ENCODE results near the gene ZFP62.

Gene ZFP62

DNA sequence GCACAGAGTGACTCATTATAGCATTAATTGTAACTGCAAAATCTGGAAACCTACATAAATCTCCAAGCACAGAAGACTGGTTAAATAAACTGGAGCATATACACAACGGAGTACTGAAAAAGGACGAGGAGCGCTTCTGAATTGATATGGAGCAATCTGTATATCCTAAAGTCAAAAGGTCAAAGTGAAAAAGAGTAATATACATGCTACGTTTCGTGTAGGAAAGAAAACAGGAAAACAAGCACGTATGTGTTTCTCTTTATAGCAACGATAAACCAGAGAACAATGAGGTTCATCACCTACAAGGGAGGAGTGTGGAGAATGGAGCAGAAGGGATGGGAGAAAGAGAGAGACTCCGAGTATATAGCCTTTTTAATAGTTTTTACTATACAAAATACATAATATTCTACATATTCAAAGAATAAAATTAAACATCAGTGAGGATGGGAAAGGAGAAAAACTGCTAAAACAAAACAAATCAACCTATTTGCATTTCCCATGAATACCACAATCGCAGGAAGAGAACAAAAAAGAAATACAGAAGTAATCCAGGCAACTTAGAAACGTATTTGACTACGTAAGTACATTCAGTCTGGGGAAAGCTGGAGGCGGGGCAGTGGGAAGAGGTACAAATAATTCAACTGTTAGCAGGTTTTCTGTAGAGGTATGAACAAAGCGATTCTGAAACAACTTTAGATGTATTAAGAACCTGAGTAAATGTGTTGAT, 7.8 kb downstream of the ZFP62 start:
- TF ChIP-seq, protein P1, sequence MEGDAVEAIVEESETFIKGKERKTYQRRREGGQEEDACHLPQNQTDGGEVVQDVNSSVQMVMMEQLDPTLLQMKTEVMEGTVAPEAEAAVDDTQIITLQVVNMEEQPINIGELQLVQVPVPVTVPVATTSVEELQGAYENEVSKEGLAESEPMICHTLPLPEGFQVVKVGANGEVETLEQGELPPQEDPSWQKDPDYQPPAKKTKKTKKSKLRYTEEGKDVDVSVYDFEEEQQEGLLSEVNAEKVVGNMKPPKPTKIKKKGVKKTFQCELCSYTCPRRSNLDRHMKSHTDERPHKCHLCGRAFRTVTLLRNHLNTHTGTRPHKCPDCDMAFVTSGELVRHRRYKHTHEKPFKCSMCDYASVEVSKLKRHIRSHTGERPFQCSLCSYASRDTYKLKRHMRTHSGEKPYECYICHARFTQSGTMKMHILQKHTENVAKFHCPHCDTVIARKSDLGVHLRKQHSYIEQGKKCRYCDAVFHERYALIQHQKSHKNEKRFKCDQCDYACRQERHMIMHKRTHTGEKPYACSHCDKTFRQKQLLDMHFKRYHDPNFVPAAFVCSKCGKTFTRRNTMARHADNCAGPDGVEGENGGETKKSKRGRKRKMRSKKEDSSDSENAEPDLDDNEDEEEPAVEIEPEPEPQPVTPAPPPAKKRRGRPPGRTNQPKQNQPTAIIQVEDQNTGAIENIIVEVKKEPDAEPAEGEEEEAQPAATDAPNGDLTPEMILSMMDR (IDR thresholded peaks at IDR 0.05; ENCODE audit: low read length) = no peak
- no peak for TF ChIP-seq EZH2 (IDR thresholded peaks at IDR 0.05; ENCODE audit: borderline replicate concordance, low read length)
- Histone ChIP-seq H3K9me3 (ENCODE audit: low read length) (peaks cover 36% of the 10 kb centered on the region), H3F3A (ENCODE audit: insufficient read depth, low read length) (no peaks in the 10 kb centered on the region), H3K27me3 (ENCODE audit: insufficient read depth, low read length) (no peaks in the 10 kb centered on the region), H3K9ac (ENCODE audit: low read length) (no peak overlapping the region), H3K9me2 (ENCODE audit: low read depth, low read length) (no peaks in the 10 kb centered on the region), H2AFZ (ENCODE audit: low read length) (no peak overlapping the region), H3K4me2 (ENCODE audit: low read length) (no peak overlapping the region), H3K79me2 (ENCODE audit: insufficient read depth, low read length) (no peaks in the 10 kb centered on the region), H3K36me3 (ENCODE audit: insufficient read depth, low read length) (peaks cover 81% of the 10 kb centered on the region), H3K27ac (ENCODE audit: low read depth, low read length, poor library complexity, severe bottlenecking) (no peak overlapping the region), H3K4me1 (ENCODE audit: insufficient read depth, low read length, severe bottlenecking) (no peaks in the 10 kb centered on the region), H3K4me3 (ENCODE audit: low read depth, low read length, poor library complexity, severe bottlenecking) (no peak overlapping the region), H4K20me1 (ENCODE audit: insufficient read depth, low read length) (no peaks in the 10 kb centered on the region)

DNA sequence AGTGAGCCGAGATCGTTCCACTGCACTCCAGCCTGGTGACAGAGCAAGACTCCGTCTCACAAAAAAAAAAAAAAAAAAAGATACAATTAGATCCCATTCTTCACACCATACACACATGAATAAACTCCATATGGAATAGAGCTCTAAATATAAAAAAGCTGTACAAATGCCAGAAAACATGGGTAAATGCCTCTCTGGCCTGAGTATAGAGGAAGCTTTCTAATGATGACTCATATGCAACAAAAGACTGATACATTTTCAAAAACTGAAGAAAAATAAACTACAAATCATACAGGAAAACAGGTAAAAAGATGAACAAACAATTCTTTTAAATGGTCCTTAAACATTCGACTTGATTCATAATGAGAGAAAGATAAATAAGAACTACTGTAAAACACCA, 8.6 kb downstream of the ZFP62 start:
- no peaks in the 10 kb centered on the region for H3K79me2 ChIP-seq (ENCODE audit: insufficient read depth, low read length)
- H3K9me2 ChIP-seq (ENCODE audit: low read depth, low read length) = no peaks in the 10 kb centered on the region
- peaks cover 89% of the 10 kb centered on the region for H3K36me3 ChIP-seq (ENCODE audit: insufficient read depth, low read length)
- TF ChIP-seq, protein P1 (IDR thresholded peaks at IDR 0.05; ENCODE audit: low read length) = no peak
- no peak for TF ChIP-seq EZH2 (IDR thresholded peaks at IDR 0.05; ENCODE audit: borderline replicate concordance, low read length)
- H3K9ac ChIP-seq (ENCODE audit: low read length) = no peak overlapping the region
- no peaks in the 10 kb centered on the region for H3F3A ChIP-seq (ENCODE audit: insufficient read depth, low read length)
- no peaks in the 10 kb centered on the region for H4K20me1 ChIP-seq (ENCODE audit: insufficient read depth, low read length)
- no peak overlapping the region for H3K4me3 ChIP-seq (ENCODE audit: low read depth, low read length, poor library complexity, severe bottlenecking)
- H3K4me1 ChIP-seq (ENCODE audit: insufficient read depth, low read length, severe bottlenecking) = no peaks in the 10 kb centered on the region
- H3K4me2 ChIP-seq (ENCODE audit: low read length) = no peak overlapping the region
- H3K27me3 ChIP-seq (ENCODE audit: insufficient read depth, low read length) = no peaks in the 10 kb centered on the region
- no peak overlapping the region for H3K27ac ChIP-seq (ENCODE audit: low read depth, low read length, poor library complexity, severe bottlenecking)
- H3K9me3 ChIP-seq (ENCODE audit: low read length) = peaks cover 40% of the 10 kb centered on the region
- no peak overlapping the region for H2AFZ ChIP-seq (ENCODE audit: low read length)

DNA sequence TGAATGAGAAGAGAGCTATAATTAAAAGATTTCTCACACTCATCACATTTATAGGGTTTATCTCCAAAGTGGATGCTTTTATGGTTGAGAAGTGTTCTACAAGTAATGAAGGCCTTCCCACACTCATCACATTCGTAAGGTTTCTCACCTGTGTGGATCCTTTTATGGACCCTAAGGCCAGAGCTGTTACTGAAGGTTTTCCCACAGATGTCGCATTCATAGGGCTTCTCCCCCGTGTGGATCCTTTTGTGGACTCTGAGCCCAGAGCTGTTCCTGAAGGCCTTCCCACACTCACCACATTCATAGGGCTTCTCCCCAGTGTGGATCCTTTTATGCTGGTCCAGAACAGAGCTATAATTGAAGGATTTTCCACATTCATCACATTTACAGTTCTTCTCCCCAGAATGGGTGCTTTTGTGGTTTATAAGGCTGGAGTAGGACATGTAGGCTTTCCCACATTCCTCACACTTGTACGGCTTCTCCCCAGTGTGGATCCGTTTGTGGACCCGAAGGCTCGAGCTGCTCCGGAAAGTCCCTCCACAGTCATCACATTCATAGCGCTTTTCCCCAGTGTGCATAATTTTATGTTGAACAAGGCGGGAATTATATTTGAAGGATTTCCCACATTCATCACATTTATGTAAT, 10.5 kb downstream of the ZFP62 start:
- Histone ChIP-seq H3K4me3 (ENCODE audit: low read depth, low read length, poor library complexity, severe bottlenecking) (no peak overlapping the region), H3K9me3 (ENCODE audit: low read length) (peaks cover 40% of the 10 kb centered on the region), H2AFZ (ENCODE audit: low read length) (no peak overlapping the region), H3K9ac (ENCODE audit: low read length) (no peak overlapping the region), H3K79me2 (ENCODE audit: insufficient read depth, low read length) (no peaks in the 10 kb centered on the region), H3K4me1 (ENCODE audit: insufficient read depth, low read length, severe bottlenecking) (no peaks in the 10 kb centered on the region), H3K36me3 (ENCODE audit: insufficient read depth, low read length) (peaks cover 98% of the 10 kb centered on the region), H4K20me1 (ENCODE audit: insufficient read depth, low read length) (no peaks in the 10 kb centered on the region), H3K27ac (ENCODE audit: low read depth, low read length, poor library complexity, severe bottlenecking) (no peak overlapping the region), H3K27me3 (ENCODE audit: insufficient read depth, low read length) (no peaks in the 10 kb centered on the region), H3K4me2 (ENCODE audit: low read length) (no peak overlapping the region), H3F3A (ENCODE audit: insufficient read depth, low read length) (no peaks in the 10 kb centered on the region), H3K9me2 (ENCODE audit: low read depth, low read length) (no peaks in the 10 kb centered on the region)
- TF ChIP-seq EZH2 (IDR thresholded peaks at IDR 0.05; ENCODE audit: borderline replicate concordance, low read length) = no peak
- TF ChIP-seq, protein P1 (IDR thresholded peaks at IDR 0.05; ENCODE audit: low read length) = no peak

All from OCI-LY1 (cell line).